MM.1S (cell line): ENCODE data around the gene TNRC18.

ENCODE experiments used
- DNase-seq: peaks from one replicate; pipeline ENCODE4 v3.0.0-alpha.2; 2015
- H2AFZ ChIP-seq: fragments of 300-600 bp; sonication (generic); 2 replicates; pipeline ENCODE4 v1.6.0; 2016; ENCODE audit warnings: antibody characterized with exemption, low read length
- H3F3A ChIP-seq: fragments of 300-600 bp; sonication (generic); 2 replicates; pipeline ENCODE4 v1.6.1; 2016; ENCODE audit warnings: mild to moderate bottlenecking, antibody characterized with exemption, low read length, moderate library complexity, mixed read lengths; ENCODE audit not compliant: insufficient read depth
- H3K27ac ChIP-seq: fragments of 300-600 bp; sonication (generic); 2 replicates; pipeline ENCODE4 v1.5.1; 2016; ENCODE audit warnings: mild to moderate bottlenecking, low read length
- H3K27me3 ChIP-seq: fragments of 300-600 bp; sonication (generic); replicated peaks from 2 replicates; pipeline ENCODE4 v1.6.0; 2016; ENCODE audit warnings: low read length; ENCODE audit not compliant: insufficient read depth
- H3K36me3 ChIP-seq: fragments of 300-600 bp; sonication (generic); replicated peaks from 2 replicates; pipeline ENCODE4 v1.6.1; 2016; ENCODE audit warnings: mild to moderate bottlenecking, low read length, mixed read lengths; ENCODE audit not compliant: insufficient read depth
- H3K4me1 ChIP-seq: fragments of 300-600 bp; sonication (generic); 2 replicates; pipeline ENCODE4 v1.6.1; 2016; ENCODE audit warnings: low read length, mixed read lengths
- H3K4me2 ChIP-seq: fragments of 300-600 bp; sonication (generic); 2 replicates; pipeline ENCODE4 v1.6.0; 2016; ENCODE audit warnings: low read depth, low read length
- H3K4me3 ChIP-seq: fragments of 300-600 bp; sonication (generic); 2 replicates; pipeline ENCODE4 v1.5.1; 2016; ENCODE audit warnings: low read length, mixed read lengths
- H3K79me2 ChIP-seq: fragments of 300-600 bp; sonication (generic); 2 replicates; pipeline ENCODE4 v1.6.1; 2016; ENCODE audit warnings: mixed run types, low read length, mixed read lengths
- H3K9ac ChIP-seq: fragments of 300-600 bp; sonication (generic); 2 replicates; pipeline ENCODE4 v1.6.1; 2016; ENCODE audit warnings: low read length, mixed read lengths
- H3K9me2 ChIP-seq: fragments of 300-600 bp; sonication (generic); replicated peaks from 2 replicates; pipeline ENCODE4 v1.6.1; 2016; ENCODE audit warnings: mild to moderate bottlenecking, low read length, mixed read lengths; ENCODE audit not compliant: insufficient read depth
- H3K9me3 ChIP-seq: fragments of 300-600 bp; sonication (generic); replicated peaks from 2 replicates; pipeline ENCODE4 v1.6.1; 2016; ENCODE audit warnings: mild to moderate bottlenecking, low read length, mixed read lengths; ENCODE audit not compliant: insufficient read depth
- H4K20me1 ChIP-seq: fragments of 300-600 bp; sonication (generic); 2 replicates; pipeline ENCODE4 v1.6.1; 2016; ENCODE audit warnings: mild to moderate bottlenecking, low read length, moderate library complexity, mixed read lengths; ENCODE audit not compliant: insufficient read depth
- CTCF ChIP-seq: fragments of 300-600 bp; sonication (generic); IDR thresholded peaks from 2 replicates; pipeline ENCODE4 v1.5.1; 2016; ENCODE audit warnings: antibody characterized with exemption, low read length, mixed read lengths
- EZH2 ChIP-seq: fragments of 300-600 bp; sonication (generic); optimal IDR thresholded peaks from 2 replicates; pipeline ENCODE3; 2017; ENCODE audit warnings: low read depth, mild to moderate bottlenecking, antibody characterized with exemption, low read length, mixed read lengths
- EZH2phosphoT487 ChIP-seq: fragments of 300-600 bp; sonication (generic); IDR thresholded peaks from 2 replicates; pipeline ENCODE4 v1.6.1; 2018; ENCODE audit warnings: antibody characterized with exemption, low read length

Gene TNRC18

GRCh38 chr7:5303061-5303460 lies 120.6 kb downstream of the TNRC18 start:
- H2AFZ ChIP-seq: no peak overlapping the region
- no peaks in the 10 kb centered on the region for H3K9me3 ChIP-seq
- H3K4me3 ChIP-seq: no peak overlapping the region
- no peaks in the 10 kb centered on the region for H4K20me1 ChIP-seq
- peaks cover 14% of the 10 kb centered on the region for H3K27me3 ChIP-seq
- no peaks in the 10 kb centered on the region for H3K36me3 ChIP-seq
- H3K9me2 ChIP-seq: no peaks in the 10 kb centered on the region
- H3K27ac ChIP-seq: no peak overlapping the region
- H3K4me2 ChIP-seq: no peak overlapping the region
- H3F3A ChIP-seq: no peaks in the 10 kb centered on the region
- H3K79me2 ChIP-seq: no peaks in the 10 kb centered on the region
- TF ChIP-seq EZH2: no peak
- TF ChIP-seq CTCF: no peak
- DNase-seq: no peak
- no peak overlapping the region for H3K9ac ChIP-seq
- no peaks in the 10 kb centered on the region for H3K4me1 ChIP-seq

- no peak overlapping the region for H3K4me3 ChIP-seq
- no peak overlapping the region for H3K4me2 ChIP-seq
- TF ChIP-seq EZH2 (no peak), EZH2phosphoT487 (no peak), CTCF (no peak)
- no peak overlapping the region for H2AFZ ChIP-seq
- no peaks in the 10 kb centered on the region for H3K79me2 ChIP-seq
- H3K27ac ChIP-seq: no peak overlapping the region
- no peaks in the 10 kb centered on the region for H3K36me3 ChIP-seq
- H3K9ac ChIP-seq: no peak overlapping the region
- no peaks in the 10 kb centered on the region for H3K9me3 ChIP-seq
- H4K20me1 ChIP-seq: no peaks in the 10 kb centered on the region
- H3K9me2 ChIP-seq: no peaks in the 10 kb centered on the region
- DNase-seq: no peak
- peaks cover 18% of the 10 kb centered on the region for H3K27me3 ChIP-seq
- no peaks in the 10 kb centered on the region for H3K4me1 ChIP-seq
- no peaks in the 10 kb centered on the region for H3F3A ChIP-seq
Measured at GRCh38 chr7:5302577-5302976, 121.1 kb downstream of the TNRC18 start.

- H3K9ac ChIP-seq: no peak overlapping the region
- no peaks in the 10 kb centered on the region for H3K79me2 ChIP-seq
- H4K20me1 ChIP-seq: no peaks in the 10 kb centered on the region
- H3F3A ChIP-seq: no peaks in the 10 kb centered on the region
- no peaks in the 10 kb centered on the region for H3K9me2 ChIP-seq
- peaks cover 23% of the 10 kb centered on the region for H3K27me3 ChIP-seq
- H3K36me3 ChIP-seq: no peaks in the 10 kb centered on the region
- H3K4me3 ChIP-seq: no peak overlapping the region
- no peak for DNase-seq
- H3K9me3 ChIP-seq: no peaks in the 10 kb centered on the region
- no peaks in the 10 kb centered on the region for H3K4me1 ChIP-seq
- no peak overlapping the region for H3K27ac ChIP-seq
- TF ChIP-seq EZH2 (no peak), EZH2phosphoT487 (no peak)
- no peak overlapping the region for H3K4me2 ChIP-seq
- H2AFZ ChIP-seq: no peak overlapping the region
Measured at GRCh38 chr7:5300366-5300765, 123.3 kb downstream of the TNRC18 start.

GRCh38 chr7:5296611-5297226 lies 126.9 kb downstream of the TNRC18 start:
- no peaks in the 10 kb centered on the region for H3K9me3 ChIP-seq
- TF ChIP-seq EZH2phosphoT487 (no peak), CTCF (no peak), EZH2 (no peak)
- H3K79me2 ChIP-seq: no peaks in the 10 kb centered on the region
- H3K4me3 ChIP-seq: no peak overlapping the region
- no peaks in the 10 kb centered on the region for H4K20me1 ChIP-seq
- DNase-seq: no peak
- no peaks in the 10 kb centered on the region for H3K4me1 ChIP-seq
- no peak overlapping the region for H3K27ac ChIP-seq
- H3K9me2 ChIP-seq: no peaks in the 10 kb centered on the region
- peaks cover 30% of the 10 kb centered on the region for H3K27me3 ChIP-seq
- no peak overlapping the region for H3K9ac ChIP-seq
- no peaks in the 10 kb centered on the region for H3F3A ChIP-seq
- no peak overlapping the region for H2AFZ ChIP-seq
- H3K4me2 ChIP-seq: no peak overlapping the region
- H3K36me3 ChIP-seq: no peaks in the 10 kb centered on the region
